HEK293 (cell line): Measurements from ENCODE around the gene POLR1E.

Experiments used
- CTCF ChIA-PET: fragments of 350-600 bp; formaldehyde crosslinking; extraction: SDS; loops from one replicate; lab custom pipeline; 2021; ENCODE audit warnings: antibody characterized with exemption; lab: Yijun Ruan, JAX
- POLR2A ChIA-PET: fragments of 300-600 bp; formaldehyde crosslinking; extraction: SDS; loops from one replicate; lab custom pipeline; 2020; ENCODE audit warnings: antibody characterized with exemption, inconsistent platforms; lab: Yijun Ruan, JAX
- H3K27ac ChIP-seq: fragments of 200-500 bp; sonication (Bioruptor generic); 2 replicates; pipeline ENCODE4 v1.5.1; 2014; ENCODE audit warnings: low read depth, low read length, control low read depth, inconsistent platforms; ENCODE audit errors: extremely low read depth
- H3K36me3 ChIP-seq, 2 experiments: fragments of 200-500 bp in 1 of 2; sonication (Bioruptor generic) in 1 of 2; 1 replicate in 1 of 2; 2 replicates in 1 of 2; pipeline ENCODE4 v1.5.1; 2014 to 2017; ENCODE audit warnings: inconsistent platforms in 2 of 2, low read length in 2 of 2; ENCODE audit not compliant: control insufficient read depth in 2 of 2, insufficient read depth in 1 of 2
- H3K4me1 ChIP-seq: fragments of 200-500 bp; sonication (Bioruptor generic); 2 replicates; pipeline ENCODE4 v1.5.1; 2014; ENCODE audit warnings: mild to moderate bottlenecking, low read length, inconsistent platforms; ENCODE audit not compliant: control insufficient read depth, insufficient read depth
- H3K4me3 ChIP-seq: 2 replicates; pipeline ENCODE4 v1.5.1; 2011; ENCODE audit warnings: low read depth, mild to moderate bottlenecking, control low read depth, low read length, moderate library complexity
- H3K9me3 ChIP-seq: fragments of 200-500 bp; sonication (Bioruptor generic); 2 replicates; pipeline ENCODE4 v1.5.1; 2014; ENCODE audit warnings: low read depth, low read length, inconsistent platforms; ENCODE audit not compliant: control insufficient read depth, insufficient read depth
- IKZF3 ChIP-seq: fragments of 450-650 bp; IDR thresholded peaks from 2 replicates; pipeline ENCODE4 v1.5.0; 2018; ENCODE audit warnings: missing biosample characterization, mild to moderate bottlenecking, missing genetic modification characterization, moderate library complexity
- KLF8 ChIP-seq: fragments of 450-650 bp; formaldehyde crosslinking; IDR thresholded peaks from 2 replicates; pipeline ENCODE4 v1.5.1; 2016; ENCODE audit warnings: missing biosample characterization, missing genetic modification characterization
- SCRT2 ChIP-seq: fragments of 450-650 bp; formaldehyde crosslinking; IDR thresholded peaks from 2 replicates; pipeline ENCODE4 v1.5.1; 2016; ENCODE audit warnings: missing biosample characterization, missing genetic modification characterization
- YY1 ChIP-seq: fragments of 450-650 bp; formaldehyde crosslinking; IDR thresholded peaks from 2 replicates; pipeline ENCODE4 v1.5.1; 2018; ENCODE audit warnings: missing biosample characterization, missing genetic modification characterization
- YY2 ChIP-seq: fragments of 450-650 bp; formaldehyde crosslinking; IDR thresholded peaks from 2 replicates; pipeline ENCODE4 v1.5.1; 2016; ENCODE audit warnings: missing biosample characterization, missing genetic modification characterization
- ZBTB1 ChIP-seq: fragments of 450-650 bp; formaldehyde crosslinking; IDR thresholded peaks from 2 replicates; pipeline ENCODE4 v1.5.1; 2016; ENCODE audit warnings: missing biosample characterization, missing genetic modification characterization
- ZNF138 ChIP-seq: fragments of 450-650 bp; formaldehyde crosslinking; IDR thresholded peaks from 2 replicates; pipeline ENCODE4 v1.5.1; 2016; ENCODE audit warnings: missing biosample characterization, missing genetic modification characterization, borderline replicate concordance
- ZNF157 ChIP-seq: fragments of 450-650 bp; formaldehyde crosslinking; IDR thresholded peaks from 2 replicates; pipeline ENCODE4 v1.5.1; 2016; ENCODE audit warnings: missing biosample characterization, missing genetic modification characterization
- ZNF174 ChIP-seq: fragments of 450-650 bp; formaldehyde crosslinking; IDR thresholded peaks from 2 replicates; pipeline ENCODE4 v1.5.0; 2017; ENCODE audit warnings: missing biosample characterization, mild to moderate bottlenecking, missing genetic modification characterization
- ZNF354C ChIP-seq: fragments of 450-650 bp; formaldehyde crosslinking; IDR thresholded peaks from 2 replicates; pipeline ENCODE4 v1.5.1; 2016; ENCODE audit warnings: missing biosample characterization, missing genetic modification characterization, low read depth, borderline replicate concordance
- ZNF48 ChIP-seq: fragments of 450-650 bp; formaldehyde crosslinking; IDR thresholded peaks from 2 replicates; pipeline ENCODE4 v1.5.1; 2016; ENCODE audit warnings: missing biosample characterization, missing genetic modification characterization
- ZNF544 ChIP-seq: fragments of 450-650 bp; formaldehyde crosslinking; IDR thresholded peaks from 2 replicates; pipeline ENCODE4 v1.5.0; 2017; ENCODE audit warnings: missing biosample characterization, missing genetic modification characterization
- ZNF560 ChIP-seq: fragments of 450-650 bp; formaldehyde crosslinking; IDR thresholded peaks from 2 replicates; pipeline ENCODE4 v1.5.1; 2017; ENCODE audit warnings: missing biosample characterization, missing genetic modification characterization, borderline replicate concordance
- ZNF585B ChIP-seq: fragments of 450-650 bp; formaldehyde crosslinking; IDR thresholded peaks from 2 replicates; pipeline ENCODE4 v1.5.1; 2016; ENCODE audit warnings: missing biosample characterization, missing genetic modification characterization
- ZNF600 ChIP-seq: fragments of 450-650 bp; formaldehyde crosslinking; IDR thresholded peaks from 2 replicates; pipeline ENCODE4 v1.5.1; 2016; ENCODE audit warnings: missing biosample characterization, missing genetic modification characterization
- ZNF837 ChIP-seq: fragments of 450-650 bp; formaldehyde crosslinking; IDR thresholded peaks from 2 replicates; pipeline ENCODE4 v1.5.1; 2016; ENCODE audit warnings: missing biosample characterization, missing genetic modification characterization
- TF ChIP-seq, protein P1 (sequence below): fragments of 450-650 bp; formaldehyde crosslinking; optimal IDR thresholded peaks from 2 replicates; pipeline ENCODE3; 2016; ENCODE audit warnings: missing biosample characterization, mild to moderate bottlenecking, missing genetic modification characterization
- TF ChIP-seq, protein P2 (sequence below): fragments of 450-650 bp; formaldehyde crosslinking; IDR thresholded peaks from 2 replicates; pipeline ENCODE4 v1.5.1; 2016; ENCODE audit warnings: missing biosample characterization, missing genetic modification characterization
- TF ChIP-seq, protein P3 (sequence below): fragments of 450-650 bp; formaldehyde crosslinking; IDR thresholded peaks from 2 replicates; pipeline ENCODE4 v1.5.1; 2016; ENCODE audit warnings: missing biosample characterization, missing genetic modification characterization
- TF ChIP-seq, protein P4 (sequence below): fragments of 450-650 bp; formaldehyde crosslinking; IDR thresholded peaks from 2 replicates; pipeline ENCODE4; 2016; ENCODE audit warnings: missing biosample characterization, missing genetic modification characterization
- TF ChIP-seq, protein P5 (sequence below): fragments of 450-650 bp; formaldehyde crosslinking; IDR thresholded peaks from 2 replicates; pipeline ENCODE4 v1.5.1; 2016; ENCODE audit warnings: missing biosample characterization, missing genetic modification characterization

POLR1E gene

DNA sequence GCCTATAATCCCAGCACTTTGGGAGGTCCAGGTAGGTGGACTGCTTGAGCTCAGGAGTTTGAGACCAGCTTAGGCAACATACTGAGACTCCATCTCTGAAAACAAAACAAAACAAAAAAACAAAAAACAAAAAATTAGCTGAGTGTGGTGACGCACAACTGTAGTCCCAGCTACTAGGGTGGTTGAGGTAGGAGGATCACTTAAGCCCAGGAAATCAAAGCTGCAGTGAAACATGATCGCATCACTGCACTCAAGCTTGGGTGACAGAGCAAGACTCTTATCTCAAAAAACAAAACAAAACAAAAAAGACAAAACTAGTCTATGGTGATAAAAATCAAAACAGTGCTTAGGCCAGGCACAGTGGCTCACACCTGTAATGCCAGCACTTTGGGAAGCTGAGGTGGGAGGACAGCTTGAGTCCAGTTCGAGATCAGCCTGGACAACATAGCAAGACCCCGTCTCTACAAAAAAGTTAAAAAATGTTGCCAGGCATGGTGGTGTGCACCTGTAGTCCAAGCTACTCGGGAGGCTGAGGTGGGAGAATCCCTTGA lies 61.7 kb downstream of the POLR1E start:
- Histone ChIP-seq H3K4me3 (no peak overlapping the region), H3K27ac (no peak overlapping the region), H3K4me1 (no peaks in the 10 kb centered on the region), H3K9me3 (no peaks in the 10 kb centered on the region), H3K36me3 (no peaks in the 10 kb centered on the region)
- POLR2A ChIA-PET: interaction anchor here (1.1 kb wide), 1 partner anchor 62 kb away, joined by 3 read pairs; the partner anchor contains the start of gene POLR1E
- TF ChIP-seq, protein P1, sequence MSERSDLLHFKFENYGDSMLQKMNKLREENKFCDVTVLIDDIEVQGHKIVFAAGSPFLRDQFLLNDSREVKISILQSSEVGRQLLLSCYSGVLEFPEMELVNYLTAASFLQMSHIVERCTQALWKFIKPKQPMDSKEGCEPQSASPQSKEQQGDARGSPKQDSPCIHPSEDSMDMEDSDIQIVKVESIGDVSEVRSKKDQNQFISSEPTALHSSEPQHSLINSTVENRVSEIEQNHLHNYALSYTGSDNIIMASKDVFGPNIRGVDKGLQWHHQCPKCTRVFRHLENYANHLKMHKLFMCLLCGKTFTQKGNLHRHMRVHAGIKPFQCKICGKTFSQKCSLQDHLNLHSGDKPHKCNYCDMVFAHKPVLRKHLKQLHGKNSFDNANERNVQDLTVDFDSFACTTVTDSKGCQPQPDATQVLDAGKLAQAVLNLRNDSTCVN: no peak
- TF ChIP-seq ZNF354C (tag by site-specific recombination): no peak
- CTCF ChIA-PET: no interaction called here

DNA sequence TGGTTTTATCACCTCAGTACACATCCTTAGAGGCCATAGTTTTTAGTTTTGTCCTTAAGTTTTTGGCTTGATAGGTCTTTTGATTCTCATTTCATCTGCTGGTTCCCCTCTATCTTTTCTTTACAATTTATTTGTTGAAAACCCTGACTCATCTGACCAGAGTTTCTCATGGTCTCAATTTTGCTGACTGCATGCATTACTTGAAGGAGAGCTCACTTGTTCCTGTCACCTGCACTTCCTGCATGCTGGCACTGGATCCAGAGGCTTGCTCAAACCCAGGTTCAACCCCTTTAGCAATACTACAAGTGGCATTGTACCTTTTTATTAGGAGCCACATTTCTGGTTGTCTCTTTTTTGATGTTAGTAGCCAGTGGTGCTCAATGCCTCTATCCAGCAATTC lies 63.8 kb downstream of the POLR1E start:
- no peaks in the 10 kb centered on the region for H3K9me3 ChIP-seq
- H3K27ac ChIP-seq: no peak overlapping the region
- no peaks in the 10 kb centered on the region for H3K36me3 ChIP-seq
- H3K4me1 ChIP-seq: no peaks in the 10 kb centered on the region
- TF ChIP-seq ZBTB1 (no peak), ZNF837 (no peak), YY2 (tag by site-specific recombination) (no peak), ZNF560 (tag by site-specific recombination) (no peak), ZNF544 (tag by site-specific recombination) (no peak), SCRT2 (tag by site-specific recombination) (no peak), ZNF585B (tag by site-specific recombination) (no peak), ZNF174 (no peak), ZNF157 (no peak), KLF8 (tag by site-specific recombination) (no peak)
- TF ChIP-seq, protein P2, sequence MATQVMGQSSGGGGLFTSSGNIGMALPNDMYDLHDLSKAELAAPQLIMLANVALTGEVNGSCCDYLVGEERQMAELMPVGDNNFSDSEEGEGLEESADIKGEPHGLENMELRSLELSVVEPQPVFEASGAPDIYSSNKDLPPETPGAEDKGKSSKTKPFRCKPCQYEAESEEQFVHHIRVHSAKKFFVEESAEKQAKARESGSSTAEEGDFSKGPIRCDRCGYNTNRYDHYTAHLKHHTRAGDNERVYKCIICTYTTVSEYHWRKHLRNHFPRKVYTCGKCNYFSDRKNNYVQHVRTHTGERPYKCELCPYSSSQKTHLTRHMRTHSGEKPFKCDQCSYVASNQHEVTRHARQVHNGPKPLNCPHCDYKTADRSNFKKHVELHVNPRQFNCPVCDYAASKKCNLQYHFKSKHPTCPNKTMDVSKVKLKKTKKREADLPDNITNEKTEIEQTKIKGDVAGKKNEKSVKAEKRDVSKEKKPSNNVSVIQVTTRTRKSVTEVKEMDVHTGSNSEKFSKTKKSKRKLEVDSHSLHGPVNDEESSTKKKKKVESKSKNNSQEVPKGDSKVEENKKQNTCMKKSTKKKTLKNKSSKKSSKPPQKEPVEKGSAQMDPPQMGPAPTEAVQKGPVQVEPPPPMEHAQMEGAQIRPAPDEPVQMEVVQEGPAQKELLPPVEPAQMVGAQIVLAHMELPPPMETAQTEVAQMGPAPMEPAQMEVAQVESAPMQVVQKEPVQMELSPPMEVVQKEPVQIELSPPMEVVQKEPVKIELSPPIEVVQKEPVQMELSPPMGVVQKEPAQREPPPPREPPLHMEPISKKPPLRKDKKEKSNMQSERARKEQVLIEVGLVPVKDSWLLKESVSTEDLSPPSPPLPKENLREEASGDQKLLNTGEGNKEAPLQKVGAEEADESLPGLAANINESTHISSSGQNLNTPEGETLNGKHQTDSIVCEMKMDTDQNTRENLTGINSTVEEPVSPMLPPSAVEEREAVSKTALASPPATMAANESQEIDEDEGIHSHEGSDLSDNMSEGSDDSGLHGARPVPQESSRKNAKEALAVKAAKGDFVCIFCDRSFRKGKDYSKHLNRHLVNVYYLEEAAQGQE (tag by site-specific recombination): no peak
- TF ChIP-seq, protein P3, sequence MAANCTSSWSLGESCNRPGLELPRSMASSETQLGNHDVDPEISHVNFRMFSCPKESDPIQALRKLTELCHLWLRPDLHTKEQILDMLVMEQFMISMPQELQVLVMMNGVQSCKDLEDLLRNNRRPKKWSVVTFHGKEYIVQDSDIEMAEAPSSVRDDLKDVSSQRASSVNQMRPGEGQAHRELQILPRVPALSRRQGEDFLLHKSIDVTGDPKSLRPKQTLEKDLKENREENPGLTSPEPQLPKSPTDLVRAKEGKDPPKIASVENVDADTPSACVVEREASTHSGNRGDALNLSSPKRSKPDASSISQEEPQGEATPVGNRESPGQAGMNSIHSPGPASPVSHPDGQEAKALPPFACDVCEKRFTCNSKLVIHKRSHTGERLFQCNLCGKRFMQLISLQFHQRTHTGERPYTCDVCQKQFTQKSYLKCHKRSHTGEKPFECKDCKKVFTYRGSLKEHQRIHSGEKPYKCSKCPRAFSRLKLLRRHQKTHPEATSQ (tag by site-specific recombination): no peak
- TF ChIP-seq, all 188 proteins: peak for 0
- ChIA-PET POLR2A (no interaction called here), CTCF (interaction anchor here (0.7 kb wide), 1 partner anchor 25 kb away, joined by 3 read pairs; no protein-coding TSS in a partner anchor)
- H3K4me3 ChIP-seq: no peak overlapping the region

DNA sequence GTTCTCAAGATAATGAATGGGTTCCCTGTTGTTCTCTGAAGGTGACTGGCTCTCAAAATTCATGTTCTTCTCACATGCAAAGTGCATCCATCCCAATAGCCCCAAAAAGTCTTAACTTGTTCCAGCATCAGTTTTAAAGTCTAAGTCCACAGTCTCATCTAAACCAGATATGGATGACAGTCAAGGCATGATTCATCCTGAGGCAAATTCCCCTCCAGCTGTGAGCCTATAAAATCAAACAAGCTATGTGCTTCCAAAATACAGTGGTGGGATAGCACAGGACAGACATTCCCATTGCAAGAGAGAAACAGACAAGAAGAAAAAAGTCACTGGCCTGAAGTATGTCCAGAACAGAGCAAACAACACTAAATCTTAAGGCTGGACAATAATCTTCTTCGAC lies 65.0 kb downstream of the POLR1E start:
- ChIA-PET CTCF (interaction anchor here (1.0 to 1.1 kb wide), 2 partner anchors 23 kb away, joined by 4 read pairs; no protein-coding TSS in a partner anchor), POLR2A (no interaction called here)
- no peaks in the 10 kb centered on the region for H3K4me1 ChIP-seq

More for the DNA sequence above, 65.0 kb downstream of the POLR1E start:
- H3K9me3 ChIP-seq: no peaks in the 10 kb centered on the region
- H3K36me3 ChIP-seq: no peaks in the 10 kb centered on the region
- H3K27ac ChIP-seq: no peak overlapping the region
- no peak overlapping the region for H3K4me3 ChIP-seq
- TF ChIP-seq ZNF48 (tag by site-specific recombination) (no peak), IKZF3 (tag by site-specific recombination) (no peak), ZNF138 (no peak), YY1 (no peak), ZNF600 (tag by site-specific recombination) (no peak)
- TF ChIP-seq, protein P4, sequence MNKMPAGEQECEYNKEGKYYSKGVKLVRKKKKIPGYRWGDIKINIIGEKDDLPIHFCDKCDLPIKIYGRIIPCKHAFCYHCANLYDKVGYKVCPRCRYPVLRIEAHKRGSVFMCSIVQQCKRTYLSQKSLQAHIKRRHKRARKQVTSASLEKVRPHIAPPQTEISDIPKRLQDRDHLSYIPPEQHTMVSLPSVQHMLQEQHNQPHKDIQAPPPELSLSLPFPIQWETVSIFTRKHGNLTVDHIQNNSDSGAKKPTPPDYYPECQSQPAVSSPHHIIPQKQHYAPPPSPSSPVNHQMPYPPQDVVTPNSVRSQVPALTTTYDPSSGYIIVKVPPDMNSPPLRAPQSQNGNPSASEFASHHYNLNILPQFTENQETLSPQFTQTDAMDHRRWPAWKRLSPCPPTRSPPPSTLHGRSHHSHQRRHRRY (tag by site-specific recombination): no peak
- TF ChIP-seq, protein P5, sequence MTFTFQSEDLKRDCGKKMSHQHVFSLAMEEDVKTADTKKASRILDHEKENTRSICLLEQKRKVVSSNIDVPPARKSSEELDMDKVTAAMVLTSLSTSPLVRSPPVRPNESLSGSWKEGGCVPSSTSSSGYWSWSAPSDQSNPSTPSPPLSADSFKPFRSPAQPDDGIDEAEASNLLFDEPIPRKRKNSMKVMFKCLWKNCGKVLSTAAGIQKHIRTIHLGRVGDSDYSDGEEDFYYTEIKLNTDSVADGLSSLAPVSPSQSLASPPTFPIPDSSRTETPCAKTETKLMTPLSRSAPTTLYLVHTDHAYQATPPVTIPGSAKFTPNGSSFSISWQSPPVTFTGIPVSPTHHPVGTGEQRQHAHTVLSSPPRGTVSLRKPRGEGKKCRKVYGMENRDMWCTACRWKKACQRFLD: no peak
